DND-41 (cell line): Measurements from ENCODE around the gene PRKCE.

ENCODE experiments used
- CTCF ChIP-seq: IDR thresholded peaks from 2 replicates; pipeline ENCODE4 v1.5.1; 2012; ENCODE audit warnings: borderline replicate concordance, low read length, moderate library complexity, mild to moderate bottlenecking; ENCODE audit not compliant: poor library complexity, severe bottlenecking; ENCODE audit errors: extremely low read depth
- EZH2 ChIP-seq: IDR thresholded peaks from 3 replicates; pipeline ENCODE4 v1.6.1; 2012; ENCODE audit warnings: borderline replicate concordance, low read depth, mild to moderate bottlenecking, moderate library complexity, low read length, inconsistent platforms; ENCODE audit not compliant: severe bottlenecking

GRCh38 chr2:45729753-45730512, 78.5 kb downstream of the PRKCE start:
- TF ChIP-seq CTCF (peak; percentile 30), EZH2 (no peak)
